Hepatocyte (in vitro differentiated cells): Measurements from ENCODE around the gene GBP7.

ENCODE experiments used
- EZH2 ChIP-seq: fragments of 200-600 bp; sonication (generic); IDR thresholded peaks from 2 replicates; pipeline ENCODE4 v1.6.1; 2016; ENCODE audit warnings: antibody characterized with exemption, mild to moderate bottlenecking, borderline replicate concordance
- TF ChIP-seq, protein P1 (sequence below): fragments of 200-600 bp; sonication (generic); IDR thresholded peaks from 2 replicates; pipeline ENCODE4 v1.5.1; 2016; ENCODE audit warnings: antibody characterized with exemption, mild to moderate bottlenecking; ENCODE audit not compliant: poor library complexity

GRCh38 chr1:89167590-89168230, 8.1 kb downstream of the GBP7 start:
- TF ChIP-seq, protein P1, sequence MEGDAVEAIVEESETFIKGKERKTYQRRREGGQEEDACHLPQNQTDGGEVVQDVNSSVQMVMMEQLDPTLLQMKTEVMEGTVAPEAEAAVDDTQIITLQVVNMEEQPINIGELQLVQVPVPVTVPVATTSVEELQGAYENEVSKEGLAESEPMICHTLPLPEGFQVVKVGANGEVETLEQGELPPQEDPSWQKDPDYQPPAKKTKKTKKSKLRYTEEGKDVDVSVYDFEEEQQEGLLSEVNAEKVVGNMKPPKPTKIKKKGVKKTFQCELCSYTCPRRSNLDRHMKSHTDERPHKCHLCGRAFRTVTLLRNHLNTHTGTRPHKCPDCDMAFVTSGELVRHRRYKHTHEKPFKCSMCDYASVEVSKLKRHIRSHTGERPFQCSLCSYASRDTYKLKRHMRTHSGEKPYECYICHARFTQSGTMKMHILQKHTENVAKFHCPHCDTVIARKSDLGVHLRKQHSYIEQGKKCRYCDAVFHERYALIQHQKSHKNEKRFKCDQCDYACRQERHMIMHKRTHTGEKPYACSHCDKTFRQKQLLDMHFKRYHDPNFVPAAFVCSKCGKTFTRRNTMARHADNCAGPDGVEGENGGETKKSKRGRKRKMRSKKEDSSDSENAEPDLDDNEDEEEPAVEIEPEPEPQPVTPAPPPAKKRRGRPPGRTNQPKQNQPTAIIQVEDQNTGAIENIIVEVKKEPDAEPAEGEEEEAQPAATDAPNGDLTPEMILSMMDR = no peak
- TF ChIP-seq EZH2 = no peak
